IMR-90 (cell line): ENCODE measurements around the gene PCARE. TPM values are rescaled to one million over a fixed set of nuclear protein-coding genes. Genes with fewer than 3 reads are reported as not detected.

Source experiments
- ATAC-seq: fragments of 200-7000 bp; cut with Tn5 transposase; 2 replicates; pipeline ENCODE4 v1.9.1; 2020; ENCODE audit warnings: low read depth, mild to moderate bottlenecking, moderate library complexity
- BruUV-seq: library from RNA; stranded (reverse); fragments of 400-500 nt; replicated peaks from 2 replicates; lab custom pipeline; 2021; lab: Mats Ljungman, UMichigan
- CTCF ChIA-PET: fragments of 300-600 bp; formaldehyde crosslinking; extraction: SDS; loops from one replicate; lab custom pipeline; 2021; ENCODE audit warnings: antibody characterized with exemption; lab: Yijun Ruan, JAX
- POLR2A ChIA-PET: fragments of 300-600 bp; sonication (Branson Sonifier 250); formaldehyde crosslinking; loops from one replicate; lab custom pipeline; 2022; ENCODE audit warnings: antibody characterized with exemption; ENCODE audit not compliant: unreplicated experiment; lab: Charles Lee
- DNase-seq: peaks from one replicate; pipeline ENCODE4 v3.0.0; 2013
- H2AFZ ChIP-seq: replicated peaks from 2 replicates; pipeline ENCODE3; 2013; ENCODE audit warnings: low read length, mild to moderate bottlenecking; ENCODE audit not compliant: poor library complexity
- H2AK5ac ChIP-seq: 2 replicates; pipeline ENCODE4 v1.6.1; 2013; ENCODE audit warnings: low read depth, low read length, inconsistent platforms
- H2AK9ac ChIP-seq: replicated peaks from 2 replicates; pipeline ENCODE3; 2013; ENCODE audit warnings: mild to moderate bottlenecking, low read depth, low read length, moderate library complexity; ENCODE audit not compliant: poor library complexity
- H2BK120ac ChIP-seq: 2 replicates; pipeline ENCODE4 v1.6.1; 2013; ENCODE audit warnings: low read depth, low read length, inconsistent platforms
- H2BK15ac ChIP-seq: 3 replicates; pipeline ENCODE4 v1.6.1; 2013; ENCODE audit warnings: low read depth, low read length, inconsistent platforms
- H2BK20ac ChIP-seq: 2 replicates; pipeline ENCODE4 v1.6.1; 2013; ENCODE audit warnings: low read depth, mild to moderate bottlenecking, inconsistent platforms, low read length, moderate library complexity
- H2BK5ac ChIP-seq: 2 replicates; pipeline ENCODE4 v1.6.1; 2013; ENCODE audit warnings: mild to moderate bottlenecking, low read depth, low read length, inconsistent platforms; ENCODE audit not compliant: poor library complexity, severe bottlenecking
- H3K14ac ChIP-seq: replicated peaks from 2 replicates; pipeline ENCODE4 v1.6.1; 2013; ENCODE audit warnings: low read depth, low read length, inconsistent platforms
- H3K18ac ChIP-seq: 2 replicates; pipeline ENCODE4 v1.6.1; 2013; ENCODE audit warnings: low read depth, low read length, control low read depth
- H3K23ac ChIP-seq: 2 replicates; pipeline ENCODE4 v1.6.1; 2013; ENCODE audit warnings: low read depth, low read length, inconsistent platforms
- H3K27ac ChIP-seq: 2 replicates; pipeline ENCODE4 v1.5.1; 2013; ENCODE audit warnings: mild to moderate bottlenecking, control low read depth, low read length; ENCODE audit not compliant: insufficient read depth
- H3K27me3 ChIP-seq: 2 replicates; pipeline ENCODE4 v1.6.1; 2013; ENCODE audit warnings: low read length; ENCODE audit not compliant: control insufficient read depth, insufficient read depth
- H3K36me3 ChIP-seq: 2 replicates; pipeline ENCODE4 v1.6.1; 2013; ENCODE audit warnings: low read length, mixed read lengths; ENCODE audit not compliant: control insufficient read depth, insufficient read depth
- H3K4ac ChIP-seq: 2 replicates; pipeline ENCODE4 v1.6.1; 2013; ENCODE audit warnings: low read depth, low read length, inconsistent platforms
- H3K4me1 ChIP-seq: 2 replicates; pipeline ENCODE4 v1.6.1; 2013; ENCODE audit warnings: low read length, mixed read lengths; ENCODE audit not compliant: control insufficient read depth, insufficient read depth
- H3K4me2 ChIP-seq: 2 replicates; pipeline ENCODE4 v1.6.1; 2013; ENCODE audit warnings: low read depth, mild to moderate bottlenecking, control low read depth, low read length, moderate library complexity
- H3K4me3 ChIP-seq: 2 replicates; pipeline ENCODE4 v1.5.1; 2013; ENCODE audit warnings: low read depth, mild to moderate bottlenecking, control low read depth, low read length, moderate library complexity; ENCODE audit not compliant: insufficient read depth
- H3K56ac ChIP-seq: 2 replicates; pipeline ENCODE4 v1.6.1; 2013; ENCODE audit warnings: low read length, inconsistent platforms; ENCODE audit not compliant: insufficient read depth; ENCODE audit errors: extremely low read depth
- H3K79me1 ChIP-seq, 2 experiments: 2 replicates each; pipeline ENCODE4 v1.6.1; 2013; ENCODE audit warnings: low read length in 2 of 2, inconsistent platforms in 1 of 2, low read depth in 1 of 2
- H3K9ac ChIP-seq: 2 replicates; pipeline ENCODE4 v1.6.1; 2013; ENCODE audit warnings: low read depth, low read length, control low read depth
- H3K9me1 ChIP-seq: 2 replicates; pipeline ENCODE4 v1.6.1; 2013; ENCODE audit warnings: low read length, inconsistent platforms; ENCODE audit not compliant: insufficient read depth
- H3K9me3 ChIP-seq: 2 replicates; pipeline ENCODE4 v1.6.1; 2013; ENCODE audit warnings: low read length; ENCODE audit not compliant: control insufficient read depth, insufficient read depth
- H4K20me1 ChIP-seq: 2 replicates; pipeline ENCODE4 v1.6.1; 2013; ENCODE audit warnings: low read length, inconsistent platforms; ENCODE audit not compliant: insufficient read depth
- H4K5ac ChIP-seq: 2 replicates; pipeline ENCODE4 v1.6.1; 2013; ENCODE audit warnings: mild to moderate bottlenecking, low read depth, low read length, control low read depth
- H4K8ac ChIP-seq, 2 experiments: 2 replicates each; pipeline ENCODE4 v1.6.1; 2013; ENCODE audit warnings: low read depth in 2 of 2, low read length in 2 of 2, control low read depth in 1 of 2, inconsistent platforms in 1 of 2
- H4K91ac ChIP-seq: 2 replicates; pipeline ENCODE4 v1.6.1; 2013; ENCODE audit warnings: low read depth, low read length, inconsistent platforms; ENCODE audit not compliant: insufficient read depth
- BHLHE40 ChIP-seq: fragments of 150-350 bp; IDR thresholded peaks from 2 replicates; pipeline ENCODE4 v1.6.1; 2016; ENCODE audit warnings: mild to moderate bottlenecking, low read depth, low read length
- MAFK ChIP-seq: IDR thresholded peaks from 2 replicates; pipeline ENCODE4 v1.6.1; 2012; ENCODE audit warnings: low read depth, low read length, improper control_type of control experiment
- RFX5 ChIP-seq: IDR thresholded peaks from 2 replicates; pipeline ENCODE4 v1.8.0; 2012; ENCODE audit warnings: low read depth, mild to moderate bottlenecking, low read length, moderate library complexity
- WGBS, 2 experiments: methylation state at CpG; one replicate each; pipeline versions ENCODE4 v1.1.5 to v1.1.7; 2013; ENCODE audit warnings: missing lambda C conversion rate in 2 of 2; ENCODE audit not compliant: insufficient read length in 1 of 2; ENCODE audit errors: extremely low coverage in 2 of 2; 5-methylcytosine and 5-hydroxymethylcytosine counted together
- dilution Hi-C: fragments of 300-500 bp; cut with HindIII; formaldehyde crosslinking; loops from one replicate; pipeline ENCODE4 v1.14.3; 2018; ENCODE audit warnings: low sequenced_read_pairs; ENCODE audit not compliant: unreplicated experiment
- in situ Hi-C: fragments of 300-500 bp; cut with MboI; formaldehyde crosslinking; loops from 3 replicates; pipeline ENCODE4 v1.14.3; 2019; ENCODE audit warnings: low sequenced_read_pairs, inconsistent platforms, mixed read lengths
- intact Hi-C: fragments of 100-400 bp; cut with micrococcal nuclease; formaldehyde crosslinking; loops from 2 replicates; pipeline ENCODE4 v1.10.0; 2022
- polyA plus RNA-seq, 3 experiments: library from polyadenylated mRNA; depleted of rRNA; stranded (reverse); fragments of >200 nt; gene quantifications; 2 replicates each; pipeline ENCODE4 v1.2.3, GENCODE V29; 2012; ENCODE audit warnings: low replicate concordance in 1 of 3
- total RNA-seq: library from RNA; depleted of rRNA; stranded (reverse); fragments of >200 nt; gene quantifications from 2 replicates; pipeline ENCODE4 v1.2.3, GENCODE V29; 2012

PCARE gene
- total and polyA plus RNA-seq, 2 of the 4 experiments (the other 2 are of a cell fraction) = not detected

DNA sequence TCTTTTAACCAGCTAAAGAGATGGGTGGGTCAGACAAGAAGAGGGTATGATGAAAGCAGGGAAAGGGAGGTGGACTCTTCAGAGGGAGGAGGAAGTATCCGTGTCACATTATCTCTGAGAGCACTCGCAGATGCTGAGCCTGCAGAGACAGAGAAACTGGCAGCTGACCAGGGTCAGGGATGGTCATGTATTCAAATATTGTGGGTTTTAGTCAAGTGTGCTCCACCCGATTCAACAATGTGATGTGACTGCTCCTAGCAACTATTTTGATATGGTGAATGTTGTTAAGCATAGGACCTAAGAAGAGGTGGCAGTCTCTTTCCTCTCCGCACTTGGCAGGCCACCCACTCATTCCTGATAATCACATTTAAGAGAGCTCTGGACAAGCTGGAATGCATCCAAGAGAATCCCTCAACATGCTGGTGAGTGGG is 39.6 kb upstream of the PCARE start:
- H2BK20ac ChIP-seq = peak overlapping the region; percentile 84
- in situ Hi-C loops (no loop called here), dilution Hi-C loops (no loop called here), intact Hi-C loops (loop anchor here (5.0 kb wide), 1 partner anchor 132 kb away; the partner anchor contains the start of gene TOGARAM2)
- CTCF ChIA-PET = no interaction called here
- DNase-seq (peak; percentile 73), ATAC-seq (no peak)
- H4K91ac ChIP-seq = peak overlapping the region; percentile 92; the same call in 1 of the 2 replicates
- no peaks in the 10 kb centered on the region for H3K9me3 ChIP-seq
- H3K36me3 ChIP-seq = no peaks in the 10 kb centered on the region
- peak overlapping the region; percentile 70 for H3K14ac ChIP-seq
- H3K9ac ChIP-seq = no peak overlapping the region
- H3K4me2 ChIP-seq = peak overlapping the region; percentile 4; the same call in 1 of the 2 replicates
- no peaks in the 10 kb centered on the region for H4K20me1 ChIP-seq
- H2BK15ac ChIP-seq = peak overlapping the region; percentile 92; the same call in 2 of the 3 replicates
- peak overlapping the region; percentile 84 for H3K4ac ChIP-seq
- no peak overlapping the region for H3K4me3 ChIP-seq
- H4K5ac ChIP-seq = no peak overlapping the region; the same call in 1 of the 2 replicates
- H3K56ac ChIP-seq = peak overlapping the region; percentile 20; the same call in 1 of the 2 replicates
- H2BK120ac ChIP-seq = peak overlapping the region; percentile 90
- TF ChIP-seq BHLHE40 (peak; percentile 26; the same call in 1 of the 2 replicates), RFX5 (no peak), MAFK (peak; percentile 63)
- peak overlapping the region; percentile 52 for H2AFZ ChIP-seq
- POLR2A ChIA-PET = no interaction called here
- H3K23ac ChIP-seq = peak overlapping the region; percentile 58
- H4K8ac ChIP-seq = peak overlapping the region in 1 of 2 experiments; percentile 81; a peak in 2 of 4 replicates
- H2AK9ac ChIP-seq = peak overlapping the region; percentile 58
- 43% methylated on average over 1 of the region's 4 CpGs; no CpG with 5 or more reads in 1 of the 2 experiments for WGBS, 2 experiments
- H3K18ac ChIP-seq = peak overlapping the region; percentile 31; the same call in 1 of the 2 replicates
- no TSS peak for BruUV-seq
- peaks cover 11% of the 10 kb centered on the region; the same call in 1 of the 2 replicates for H3K9me1 ChIP-seq
- H3K27ac ChIP-seq = no peak overlapping the region
- peaks cover 3 to 31% of the 10 kb centered on the region in 2 experiments; a peak in 2 of 4 replicates for H3K79me1 ChIP-seq
- H2BK5ac ChIP-seq = peak overlapping the region; percentile 49
- H3K27me3 ChIP-seq = no peaks in the 10 kb centered on the region
- peaks cover 32% of the 10 kb centered on the region for H3K4me1 ChIP-seq
- H2AK5ac ChIP-seq = peak overlapping the region; percentile 94; the same call in 1 of the 2 replicates
